Measurements from ENCODE around the gene XPNPEP3.

DNA sequence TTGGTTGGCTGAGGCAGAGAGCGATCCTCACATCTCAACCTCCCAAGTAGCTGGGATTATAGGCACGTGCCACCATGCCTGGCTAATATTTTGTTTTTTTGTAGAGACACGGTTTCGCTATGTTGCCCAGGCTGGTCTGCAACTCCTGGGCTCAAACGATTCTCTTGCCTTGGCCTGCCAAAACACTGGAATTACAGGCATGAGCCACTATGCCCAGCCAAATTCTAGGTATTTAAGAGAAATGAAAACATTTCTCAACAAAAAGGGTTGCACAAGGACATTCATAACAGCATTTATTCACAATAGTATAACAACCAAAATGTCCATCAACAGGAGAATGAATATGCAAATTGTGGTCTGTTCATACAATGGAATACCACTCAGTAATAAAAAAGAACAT lies 62.5 kb downstream of the XPNPEP3 start:
- TF ChIP-seq, protein P1, sequence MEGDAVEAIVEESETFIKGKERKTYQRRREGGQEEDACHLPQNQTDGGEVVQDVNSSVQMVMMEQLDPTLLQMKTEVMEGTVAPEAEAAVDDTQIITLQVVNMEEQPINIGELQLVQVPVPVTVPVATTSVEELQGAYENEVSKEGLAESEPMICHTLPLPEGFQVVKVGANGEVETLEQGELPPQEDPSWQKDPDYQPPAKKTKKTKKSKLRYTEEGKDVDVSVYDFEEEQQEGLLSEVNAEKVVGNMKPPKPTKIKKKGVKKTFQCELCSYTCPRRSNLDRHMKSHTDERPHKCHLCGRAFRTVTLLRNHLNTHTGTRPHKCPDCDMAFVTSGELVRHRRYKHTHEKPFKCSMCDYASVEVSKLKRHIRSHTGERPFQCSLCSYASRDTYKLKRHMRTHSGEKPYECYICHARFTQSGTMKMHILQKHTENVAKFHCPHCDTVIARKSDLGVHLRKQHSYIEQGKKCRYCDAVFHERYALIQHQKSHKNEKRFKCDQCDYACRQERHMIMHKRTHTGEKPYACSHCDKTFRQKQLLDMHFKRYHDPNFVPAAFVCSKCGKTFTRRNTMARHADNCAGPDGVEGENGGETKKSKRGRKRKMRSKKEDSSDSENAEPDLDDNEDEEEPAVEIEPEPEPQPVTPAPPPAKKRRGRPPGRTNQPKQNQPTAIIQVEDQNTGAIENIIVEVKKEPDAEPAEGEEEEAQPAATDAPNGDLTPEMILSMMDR (IDR thresholded peaks at IDR 0.05 in 8 of 11, conservative IDR thresholded peaks at IDR 0.05 in 3 of 11) = no peak
- TF ChIP-seq POLR2A (IDR thresholded peaks at IDR 0.05) (no peak), POLR2AphosphoS5 (IDR thresholded peaks at IDR 0.05) (no peak)

Measured in spleen (tissue), 7 donors.